GM03348 (cell line): Measurements from ENCODE around the gene PTPRJ.

Source experiments
- DNase-seq: peaks from one replicate; pipeline ENCODE4 v3.0.0; 2012; ENCODE audit warnings: low spot score

Gene PTPRJ

GRCh38 chr11:47969401-47969800 lies 11.0 kb upstream of the PTPRJ start:
- no peak for DNase-seq

GRCh38 chr11:47971501-47971900 lies 8.9 kb upstream of the PTPRJ start:
- DNase-seq = no peak

- no peak for DNase-seq
These were observed 7.2 kb upstream of the PTPRJ start for GRCh38 chr11:47973173-47973572.

DNA sequence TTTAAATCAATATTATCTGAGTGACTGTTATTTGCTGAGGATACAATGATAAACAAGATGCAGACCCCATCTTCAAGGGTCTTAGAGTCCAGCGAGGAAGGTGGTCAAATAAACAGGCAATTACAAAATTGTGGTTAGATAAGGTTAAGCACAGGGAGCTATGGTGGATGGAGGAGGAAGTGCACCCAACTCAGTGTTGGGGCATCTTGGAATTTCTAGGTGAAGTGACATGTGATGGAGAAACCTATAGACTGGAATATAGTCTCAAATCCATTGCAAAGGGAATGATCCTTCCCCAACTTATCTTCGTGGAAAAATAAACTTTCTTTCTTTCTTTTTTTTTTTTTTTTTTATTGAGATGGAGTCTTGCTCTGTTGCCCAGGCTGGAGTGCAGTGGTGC lies 3.4 kb upstream of the PTPRJ start:
- no peak for DNase-seq

DNA sequence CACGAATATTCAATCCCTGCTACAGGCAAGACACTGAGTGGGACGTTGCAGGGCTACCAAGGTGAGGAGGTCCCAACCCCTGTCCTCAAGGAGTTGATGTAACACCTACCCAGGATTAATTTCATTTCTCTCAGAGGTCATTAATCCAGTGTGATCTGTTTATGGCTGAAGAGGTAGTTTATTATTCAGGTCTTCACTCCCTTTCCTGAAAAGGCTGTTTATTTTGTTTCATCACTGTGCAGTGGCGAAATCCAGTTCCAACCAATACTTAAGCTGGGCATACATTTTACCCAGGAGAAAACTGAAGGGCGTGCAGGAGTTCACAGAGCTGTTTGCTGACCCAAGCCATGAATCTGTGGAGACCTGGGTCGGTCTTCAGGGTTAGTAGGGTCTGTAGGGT lies 2.7 kb upstream of the PTPRJ start:
- no peak for DNase-seq

- DNase-seq = no peak
These were observed 826 bp upstream of the PTPRJ start for GRCh38 chr11:47979378-47980087.

DNA sequence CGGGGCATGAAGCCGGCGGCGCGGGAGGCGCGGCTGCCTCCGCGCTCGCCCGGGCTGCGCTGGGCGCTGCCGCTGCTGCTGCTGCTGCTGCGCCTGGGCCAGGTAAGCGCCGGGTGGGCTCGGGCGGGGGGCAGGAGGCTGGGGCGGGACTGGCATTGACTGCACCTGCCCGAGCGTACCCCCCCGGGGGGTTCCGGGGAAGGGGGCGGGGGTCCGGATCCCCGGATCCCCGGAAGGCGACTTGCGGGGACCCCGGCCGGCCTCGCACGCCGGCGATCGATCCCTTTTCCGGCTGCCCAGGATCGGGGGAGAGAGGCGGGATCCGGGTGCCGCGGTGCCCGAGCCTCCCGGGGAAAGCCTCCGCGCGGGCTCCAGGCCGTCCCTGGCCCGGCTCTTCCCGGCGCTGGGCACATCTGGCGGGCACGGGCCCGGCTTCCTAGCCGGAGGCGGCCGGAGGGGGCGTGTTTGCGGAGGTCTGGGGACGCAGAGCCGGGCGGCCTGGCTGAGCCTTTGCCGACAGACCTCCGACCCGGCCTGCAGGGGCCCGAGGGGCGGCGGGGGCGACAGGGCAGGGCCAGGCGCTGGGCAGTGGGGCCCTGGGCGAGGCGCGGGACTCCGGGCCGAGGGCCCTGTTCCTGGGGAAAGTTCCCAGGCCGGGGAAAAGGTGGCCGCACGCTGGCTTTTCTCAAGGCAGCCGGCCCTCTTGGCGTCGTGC lies 705 bp downstream of the PTPRJ start:
- DNase-seq = peak; percentile 84

DNA sequence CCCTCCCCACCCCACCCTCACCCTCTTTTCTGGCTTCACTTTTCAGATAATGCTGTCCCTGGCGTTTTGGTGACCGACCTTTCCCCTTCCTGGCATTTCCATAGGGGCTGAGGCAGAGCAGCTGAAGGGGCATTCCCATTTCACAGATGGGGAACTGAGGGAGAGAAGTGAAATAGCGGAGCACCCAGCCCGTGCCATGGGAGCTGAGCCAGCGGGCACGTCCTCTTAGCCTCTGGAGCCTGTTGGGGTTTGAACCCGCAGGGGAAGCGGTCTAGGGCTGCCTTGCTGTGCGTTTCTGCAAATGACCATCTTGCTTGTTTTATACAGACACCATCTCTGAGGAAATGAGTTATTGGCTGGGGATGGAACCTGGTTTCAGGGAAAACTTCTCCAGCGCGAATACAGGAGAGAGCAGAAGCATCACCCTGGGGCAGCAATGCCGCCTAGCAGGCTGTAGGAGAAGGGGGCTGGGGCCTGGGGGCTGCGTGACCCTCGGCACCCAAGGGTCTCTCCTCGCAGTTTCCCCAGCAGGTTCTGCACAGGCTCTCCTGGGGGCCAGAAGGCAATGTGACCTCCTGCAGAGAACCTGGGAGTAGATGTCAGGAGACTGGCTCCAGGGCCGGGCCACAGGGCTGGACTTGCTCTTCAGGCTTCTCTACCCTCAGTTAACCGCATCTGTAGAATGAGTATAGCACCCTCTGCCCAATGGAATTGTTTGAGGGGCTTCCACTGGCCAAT lies 1.5 kb downstream of the PTPRJ start:
- DNase-seq = no peak

GRCh38 chr11:47982616-47983015 lies 2.3 kb downstream of the PTPRJ start:
- DNase-seq = no peak

DNA sequence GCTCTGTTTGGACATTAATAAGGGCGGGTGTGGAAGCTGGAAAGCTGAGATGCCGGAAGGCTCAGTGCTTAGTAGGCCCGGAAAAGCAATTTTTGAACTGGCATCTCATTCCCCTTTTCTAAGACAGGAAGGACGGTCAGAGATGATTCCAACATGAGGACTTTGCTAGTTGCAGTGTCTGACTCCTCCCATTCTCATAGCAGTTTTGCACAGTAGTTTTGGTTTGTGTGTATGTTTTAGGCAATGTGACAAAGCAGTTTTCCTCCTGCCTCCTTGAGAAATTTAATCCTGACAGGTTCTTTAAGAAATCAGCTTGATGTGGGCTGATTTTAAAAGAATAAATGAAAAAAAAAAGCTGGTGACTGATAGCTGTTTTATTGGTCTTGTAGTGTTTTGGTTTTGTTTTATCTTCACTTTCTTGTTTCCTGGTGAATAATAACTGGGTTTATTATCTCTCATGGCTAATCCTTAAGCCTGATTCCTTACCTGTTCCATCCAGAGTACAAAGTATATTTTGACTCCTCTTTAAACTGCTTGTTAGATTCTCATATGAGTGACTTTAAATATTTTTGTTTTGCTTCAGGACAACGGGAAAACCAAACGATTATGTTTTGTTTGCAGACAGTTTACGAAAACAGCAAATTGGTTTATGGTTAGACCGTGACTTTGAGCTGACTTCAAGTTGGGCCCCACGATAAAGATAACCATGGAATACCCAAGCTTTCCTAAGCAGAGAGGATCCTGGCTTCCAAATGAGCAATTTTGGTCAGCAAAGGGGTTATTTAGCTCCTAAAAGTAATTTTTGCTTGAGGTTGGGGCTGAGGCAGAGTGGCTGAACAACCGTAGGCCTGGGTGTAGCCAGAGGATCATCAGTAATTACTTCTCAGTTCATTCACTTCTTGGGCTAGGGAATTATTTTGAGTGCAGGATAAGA lies 3.4 kb downstream of the PTPRJ start:
- DNase-seq = peak; percentile 53

- DNase-seq = no peak
These were observed 5.9 kb downstream of the PTPRJ start for GRCh38 chr11:47986219-47986618.

DNA sequence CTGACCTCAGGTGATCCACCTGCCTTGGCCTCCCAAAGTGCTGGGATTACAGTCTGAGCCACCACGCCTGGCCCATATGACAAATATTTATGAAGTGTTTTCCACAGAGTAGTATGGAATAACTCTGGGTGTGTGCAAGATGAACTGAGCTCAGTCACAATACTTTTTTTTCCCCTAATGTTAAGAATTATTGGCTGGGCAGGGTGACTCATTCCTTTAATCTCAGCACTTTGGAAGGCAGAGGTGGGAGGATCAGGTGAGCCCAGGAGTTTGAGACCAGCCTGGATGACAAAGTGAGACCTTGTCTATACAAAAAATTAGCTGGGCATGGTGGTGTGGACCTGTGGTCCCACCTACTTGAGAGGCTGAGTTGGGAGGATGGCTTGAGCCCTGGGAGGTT lies 6.4 kb downstream of the PTPRJ start:
- no peak for DNase-seq

DNA sequence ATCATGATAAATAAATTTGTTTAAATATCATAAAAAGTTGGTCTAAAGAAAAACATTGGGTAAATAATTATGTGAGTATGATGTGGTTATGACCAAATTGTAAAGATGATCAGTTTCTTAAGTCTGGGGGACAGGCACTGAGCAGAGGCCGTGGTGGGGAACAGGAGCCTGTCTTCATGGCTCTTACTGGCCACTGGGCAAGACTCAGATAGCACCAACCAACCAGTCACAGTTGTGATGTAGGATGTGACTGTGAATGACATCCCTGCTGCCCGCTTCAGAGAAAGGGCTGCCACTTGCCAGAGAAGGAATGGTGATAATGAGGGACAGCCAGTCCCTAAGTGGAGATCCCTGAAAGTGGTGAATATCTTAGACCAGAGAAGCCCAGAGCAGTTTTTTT lies 7.0 kb downstream of the PTPRJ start:
- DNase-seq = no peak

DNA sequence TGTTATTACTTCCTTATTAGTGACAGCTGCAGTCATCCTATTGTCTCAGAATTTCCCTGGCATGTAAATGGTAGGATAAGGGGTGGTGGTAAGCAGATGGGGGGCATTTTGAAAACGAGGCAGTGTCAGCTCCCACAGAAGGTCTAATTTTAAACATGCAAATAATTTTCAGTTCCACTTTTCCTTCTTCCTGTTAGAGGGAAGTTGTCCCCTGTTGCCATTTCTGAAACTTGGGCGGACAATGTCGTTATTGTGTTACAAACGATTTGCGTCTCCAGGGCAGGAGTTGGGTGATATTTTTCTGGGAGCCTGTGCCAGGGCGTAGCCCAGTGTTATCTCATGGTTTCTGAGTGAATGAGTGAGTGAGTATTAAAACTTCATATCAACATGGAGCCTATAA lies 7.4 kb downstream of the PTPRJ start:
- DNase-seq = no peak

DNA sequence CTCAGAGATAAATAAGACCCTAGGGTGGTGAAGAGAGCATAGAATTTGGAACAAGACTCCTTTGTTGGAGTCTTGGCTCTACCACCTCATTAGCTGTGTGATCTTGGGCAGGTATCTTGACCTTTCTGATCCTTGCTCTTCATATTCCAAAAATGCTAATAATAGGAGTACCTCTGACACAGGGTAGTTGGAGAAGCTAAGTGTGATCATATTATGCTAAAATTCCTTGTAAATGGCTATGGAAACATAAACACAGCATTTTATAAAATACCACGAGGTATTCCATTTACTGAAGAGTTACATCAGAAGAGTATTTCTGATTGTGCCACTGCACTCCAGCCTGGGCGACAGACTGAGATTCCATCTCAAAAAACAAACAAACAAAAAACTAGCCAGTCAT lies 9.4 kb downstream of the PTPRJ start:
- DNase-seq = no peak

DNA sequence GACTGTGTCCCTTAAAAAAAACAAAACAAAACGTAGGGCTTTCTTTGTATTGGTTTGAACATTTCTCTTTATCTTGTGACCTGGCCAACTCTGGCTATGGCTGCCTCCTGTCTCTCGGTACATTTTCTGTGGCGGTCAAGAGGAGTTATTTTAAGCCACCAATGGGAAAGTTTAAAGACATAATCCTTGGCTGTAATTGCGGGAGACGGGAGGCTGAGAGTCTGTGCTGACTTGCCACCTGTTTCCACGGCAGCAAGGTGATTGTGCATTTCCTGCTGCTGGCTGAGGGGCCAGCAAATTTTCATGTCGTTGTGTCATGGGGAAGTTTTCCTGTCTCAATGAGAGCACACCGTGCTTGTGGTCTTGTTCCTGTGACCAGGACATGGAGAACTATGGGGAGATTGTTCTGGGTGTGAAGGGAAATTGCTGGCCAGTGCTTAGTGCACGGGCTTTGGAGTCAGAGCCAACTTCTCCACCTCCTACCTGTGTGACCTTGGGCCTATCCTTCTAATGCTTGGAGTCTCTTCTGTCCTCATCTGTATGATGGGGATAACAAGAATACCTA lies 11.0 kb downstream of the PTPRJ start:
- DNase-seq = no peak

- DNase-seq = no peak
These were observed 11.5 kb downstream of the PTPRJ start for GRCh38 chr11:47991894-47992293.

- DNase-seq = peak; percentile 41
These were observed 12.8 kb downstream of the PTPRJ start for GRCh38 chr11:47992959-47993820.

GRCh38 chr11:47994417-47994816 lies 14.1 kb downstream of the PTPRJ start:
- no peak for DNase-seq

GRCh38 chr11:47995360-47995769 lies 15.0 kb downstream of the PTPRJ start:
- DNase-seq = no peak
